WI38 (cell line): ENCODE measurements around the gene TTC28.
"Not testable (repeated sequence)": the region's sequence is repeated elsewhere in the genome, so short reads cannot be mapped to it uniquely, and the experiment has no call there.

Experiments used
- H3K4me3 ChIP-seq: 2 replicates; pipeline ENCODE4 v1.5.1; 2011; ENCODE audit warnings: low read depth, mild to moderate bottlenecking, control low read depth, low read length
- CTCF ChIP-seq: IDR thresholded peaks from 2 replicates; pipeline ENCODE4 v1.5.1; 2012; ENCODE audit warnings: low read depth, mild to moderate bottlenecking, control low read depth, low read length

Gene TTC28

GRCh38 chr22:28075358-28075981 is 604.2 kb downstream of the TTC28 start:
- no peak overlapping the region for H3K4me3 ChIP-seq
- no peak for TF ChIP-seq CTCF

DNA sequence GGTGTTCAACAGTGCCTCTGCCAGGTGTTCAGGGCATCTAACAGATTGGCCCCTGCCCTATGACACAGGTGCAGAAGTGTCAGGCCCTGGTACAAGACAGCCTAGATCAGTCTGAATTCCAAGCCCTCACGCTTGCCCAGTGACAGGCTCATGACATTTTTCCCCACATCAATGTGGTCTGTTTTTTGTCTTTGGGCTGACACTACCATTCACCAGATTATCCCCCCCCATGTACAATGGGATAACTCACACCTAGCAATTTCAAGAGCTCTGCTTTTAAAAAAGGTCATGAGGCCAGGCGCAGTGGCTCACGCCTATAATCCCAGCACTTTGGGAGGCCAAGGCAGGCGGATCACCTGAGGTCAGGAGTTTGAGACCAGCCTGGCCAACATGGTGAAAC is 605.1 kb downstream of the TTC28 start:
- H3K4me3 ChIP-seq = no peak overlapping the region
- TF ChIP-seq CTCF = no peak

DNA sequence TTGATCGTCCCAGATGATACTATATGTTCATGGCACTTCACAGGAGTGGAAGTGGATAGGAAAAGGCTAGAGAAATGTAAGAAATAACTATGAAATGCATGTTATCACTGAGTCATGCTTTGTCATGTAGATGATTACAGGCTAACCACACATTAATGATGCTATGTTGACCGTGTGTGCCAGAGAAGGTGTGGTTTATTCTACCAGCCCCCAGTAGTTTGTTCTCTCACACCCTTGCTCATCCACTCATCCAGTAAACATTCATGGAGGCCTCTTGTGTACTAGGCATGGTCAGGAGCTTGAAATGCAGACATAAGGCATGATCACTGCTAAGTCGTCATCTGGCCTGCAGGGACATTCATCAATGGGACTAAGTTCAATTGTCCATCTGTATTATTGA is 607.6 kb downstream of the TTC28 start:
- no peak for TF ChIP-seq CTCF
- H3K4me3 ChIP-seq = no peak overlapping the region

GRCh38 chr22:28068826-28069225 is 610.8 kb downstream of the TTC28 start:
- H3K4me3 ChIP-seq = no peak overlapping the region
- TF ChIP-seq CTCF = no peak

GRCh38 chr22:28064920-28065319 is 614.7 kb downstream of the TTC28 start:
- no peak for TF ChIP-seq CTCF
- no peak overlapping the region for H3K4me3 ChIP-seq

DNA sequence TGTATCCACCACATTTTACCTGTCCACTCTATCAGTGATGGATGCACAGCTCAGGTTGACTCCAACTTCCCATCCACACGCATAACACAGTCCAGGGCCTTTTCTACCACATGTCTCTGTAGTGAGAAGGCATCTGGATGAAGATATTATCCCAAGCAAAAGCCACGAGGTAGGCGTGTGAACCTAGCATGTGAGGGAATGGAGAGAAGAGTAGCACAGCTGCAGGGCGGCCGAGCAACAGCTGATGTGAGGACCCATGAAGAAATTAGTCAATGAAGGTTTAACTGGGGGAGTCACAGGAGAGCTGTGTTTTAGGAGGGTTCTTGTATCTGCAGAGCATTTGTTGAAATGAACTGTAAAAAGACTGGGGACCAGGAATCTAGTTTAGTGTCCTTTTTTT is 616.0 kb downstream of the TTC28 start:
- TF ChIP-seq CTCF = no peak
- no peak overlapping the region for H3K4me3 ChIP-seq

DNA sequence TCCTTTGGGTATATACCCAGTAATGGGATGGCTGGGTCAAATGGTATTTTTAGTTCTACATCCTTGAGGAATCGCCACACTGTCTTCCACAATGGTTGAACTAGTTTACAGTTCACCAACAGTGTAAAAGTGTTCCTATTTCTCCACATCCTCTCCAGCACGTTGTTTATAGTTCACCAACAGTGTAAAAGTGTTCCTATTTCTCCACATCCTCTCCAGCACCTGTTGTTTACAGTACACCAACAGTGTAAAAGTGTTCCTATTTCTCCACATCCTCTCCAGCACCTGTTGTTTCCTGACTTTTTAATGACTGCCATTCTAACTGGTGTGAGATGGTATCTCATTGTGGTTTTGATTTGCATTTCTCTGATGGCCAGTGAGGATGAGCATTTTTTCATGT is 619.0 kb downstream of the TTC28 start:
- H3K4me3 ChIP-seq = not testable (repeated sequence)

- no peak for TF ChIP-seq CTCF
- no peak overlapping the region for H3K4me3 ChIP-seq
Measured at GRCh38 chr22:28058036-28058435, 621.6 kb downstream of the TTC28 start.
